Fibroblast of villous mesenchyme (primary cell): ENCODE measurements around the gene FKBP9. TPM values are rescaled to one million over a fixed set of nuclear protein-coding genes. Genes with fewer than 3 reads are reported as not detected.
"Not testable (repeated sequence)": the region's sequence is repeated elsewhere in the genome, so short reads cannot be mapped to it uniquely, and the experiment has no call there.

Experiments
- DNase-seq: peaks from one replicate; pipeline ENCODE4 v3.0.0-alpha.2; 2010; ENCODE audit warnings: low read depth
- H3K4me3 ChIP-seq: 2 replicates; pipeline ENCODE4 v1.5.1; 2011; ENCODE audit warnings: low read depth, mild to moderate bottlenecking, low read length
- CTCF ChIP-seq: IDR thresholded peaks from 2 replicates; pipeline ENCODE4 v1.5.1; 2012; ENCODE audit warnings: low read depth, mild to moderate bottlenecking, low read length; ENCODE audit not compliant: insufficient read depth
- total RNA-seq: library from RNA; depleted of rRNA; stranded (reverse); fragments of >200 nt; gene quantifications from 2 replicates; pipeline ENCODE4 v1.2.3, GENCODE V29; 2012

Gene FKBP9
- total RNA-seq, 1 donor, result 224 TPM

- not testable (repeated sequence) for DNase-seq, H3K4me3 ChIP-seq
Measured at GRCh38 chr7:32997956-32998355, 40.7 kb downstream of the FKBP9 start.

GRCh38 chr7:32998361-32999171 is 41.3 kb downstream of the FKBP9 start:
- peak; percentile 85 for DNase-seq
- not testable (repeated sequence) for H3K4me3 ChIP-seq

GRCh38 chr7:32999380-32999779 is 42.1 kb downstream of the FKBP9 start:
- not testable (repeated sequence) for DNase-seq, H3K4me3 ChIP-seq

GRCh38 chr7:33003111-33003510 is 45.9 kb downstream of the FKBP9 start:
- H3K4me3 ChIP-seq, DNase-seq: not testable (repeated sequence)

GRCh38 chr7:33004104-33004616 is 46.9 kb downstream of the FKBP9 start:
- DNase-seq, H3K4me3 ChIP-seq: not testable (repeated sequence)

GRCh38 chr7:33005193-33005592 is 48.0 kb downstream of the FKBP9 start:
- DNase-seq, H3K4me3 ChIP-seq: not testable (repeated sequence)

GRCh38 chr7:33005690-33006089 is 48.5 kb downstream of the FKBP9 start:
- H3K4me3 ChIP-seq, DNase-seq: not testable (repeated sequence)

- DNase-seq, result no peak
Measured at GRCh38 chr7:33009734-33010133, 52.5 kb downstream of the FKBP9 start.

GRCh38 chr7:33012364-33012763 is 55.1 kb downstream of the FKBP9 start:
- no peak overlapping the region for H3K4me3 ChIP-seq
- no peak for TF ChIP-seq CTCF
- DNase-seq, result no peak

More at GRCh38 chr7:33009734-33010133, 52.5 kb downstream of the FKBP9 start:
- no peak for TF ChIP-seq CTCF
- H3K4me3 ChIP-seq, result no peak overlapping the region

GRCh38 chr7:33024189-33024757 is 67.0 kb downstream of the FKBP9 start:
- TF ChIP-seq CTCF, result no peak
- DNase-seq, result peak; percentile 92
- H3K4me3 ChIP-seq, result no peak overlapping the region

- no peak for TF ChIP-seq CTCF
- no peak for DNase-seq
- no peak overlapping the region for H3K4me3 ChIP-seq
Measured at GRCh38 chr7:33035776-33036175, 78.5 kb downstream of the FKBP9 start.
